Measurements from ENCODE around the gene NETO2.

- TF ChIP-seq, protein P1, sequence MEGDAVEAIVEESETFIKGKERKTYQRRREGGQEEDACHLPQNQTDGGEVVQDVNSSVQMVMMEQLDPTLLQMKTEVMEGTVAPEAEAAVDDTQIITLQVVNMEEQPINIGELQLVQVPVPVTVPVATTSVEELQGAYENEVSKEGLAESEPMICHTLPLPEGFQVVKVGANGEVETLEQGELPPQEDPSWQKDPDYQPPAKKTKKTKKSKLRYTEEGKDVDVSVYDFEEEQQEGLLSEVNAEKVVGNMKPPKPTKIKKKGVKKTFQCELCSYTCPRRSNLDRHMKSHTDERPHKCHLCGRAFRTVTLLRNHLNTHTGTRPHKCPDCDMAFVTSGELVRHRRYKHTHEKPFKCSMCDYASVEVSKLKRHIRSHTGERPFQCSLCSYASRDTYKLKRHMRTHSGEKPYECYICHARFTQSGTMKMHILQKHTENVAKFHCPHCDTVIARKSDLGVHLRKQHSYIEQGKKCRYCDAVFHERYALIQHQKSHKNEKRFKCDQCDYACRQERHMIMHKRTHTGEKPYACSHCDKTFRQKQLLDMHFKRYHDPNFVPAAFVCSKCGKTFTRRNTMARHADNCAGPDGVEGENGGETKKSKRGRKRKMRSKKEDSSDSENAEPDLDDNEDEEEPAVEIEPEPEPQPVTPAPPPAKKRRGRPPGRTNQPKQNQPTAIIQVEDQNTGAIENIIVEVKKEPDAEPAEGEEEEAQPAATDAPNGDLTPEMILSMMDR (conservative IDR thresholded peaks at IDR 0.05 in 1 of 2, IDR thresholded peaks at IDR 0.05 in 1 of 2; ENCODE audit: low read depth in 1 of 2, low read length in 2 of 2), result no peak
- TF ChIP-seq EZH2 (IDR thresholded peaks at IDR 0.05; ENCODE audit: low read length, missing control alignments), result no peak
Measured at GRCh38 chr16:47064775-47065174, 79.0 kb downstream of the NETO2 start.
